GM19438 (cell line): ENCODE measurements around the gene SYCP2.
"Not testable (repeated sequence)": the region's sequence is repeated elsewhere in the genome, so short reads cannot be mapped to it uniquely, and the experiment has no call there.

Source experiments
- ATAC-seq: cut with Tn5 transposase; IDR thresholded peaks from one replicate; pipeline ENCODE4 v1.9.1; 2021; ENCODE audit warnings: low read depth; ENCODE audit not compliant: unreplicated experiment

SYCP2 gene

DNA sequence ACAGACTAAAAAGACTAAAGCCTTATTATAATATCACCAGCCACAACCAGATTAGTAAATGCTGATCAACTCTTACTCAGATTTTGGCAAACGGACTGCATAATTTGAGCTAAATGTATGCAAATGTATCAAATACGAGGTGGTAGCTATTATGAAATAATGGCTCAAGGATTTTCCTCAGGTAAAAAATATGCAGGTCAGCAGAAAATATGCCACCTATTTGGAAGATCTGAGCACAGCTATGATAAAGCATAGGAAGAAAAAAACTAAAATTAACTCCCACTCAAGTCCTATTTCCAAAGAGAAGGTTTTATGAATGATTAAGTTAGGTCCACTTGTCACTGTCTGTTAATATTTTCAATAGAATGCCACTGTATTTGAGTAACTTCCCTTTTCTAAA, 22.4 kb downstream of the SYCP2 start:
- ATAC-seq: no peak

GRCh38 chr20:59908855-59909254, 24.6 kb downstream of the SYCP2 start:
- no peak for ATAC-seq

DNA sequence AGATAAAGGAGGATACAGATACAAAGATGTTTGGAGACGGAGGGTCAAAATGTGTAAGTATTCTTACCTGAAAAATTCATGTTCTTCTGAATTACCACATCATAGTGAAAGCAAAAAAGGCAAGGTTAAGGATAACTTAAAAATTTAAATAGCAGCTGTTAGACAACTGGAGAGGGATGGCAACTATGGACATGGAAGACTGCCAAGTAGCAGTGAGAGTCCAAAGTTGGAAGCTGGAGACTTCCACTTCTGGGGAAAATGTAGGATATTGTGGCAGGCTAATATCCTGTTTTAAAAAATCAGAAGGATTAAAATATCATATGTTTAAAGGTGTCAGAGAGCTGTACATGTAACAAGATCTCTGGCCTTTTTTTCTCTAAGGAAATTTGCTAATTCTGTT, 29.8 kb downstream of the SYCP2 start:
- ATAC-seq: no peak

GRCh38 chr20:59902470-59902869, 31.0 kb downstream of the SYCP2 start:
- no peak for ATAC-seq

GRCh38 chr20:59895908-59896307, 37.5 kb downstream of the SYCP2 start:
- ATAC-seq: no peak

DNA sequence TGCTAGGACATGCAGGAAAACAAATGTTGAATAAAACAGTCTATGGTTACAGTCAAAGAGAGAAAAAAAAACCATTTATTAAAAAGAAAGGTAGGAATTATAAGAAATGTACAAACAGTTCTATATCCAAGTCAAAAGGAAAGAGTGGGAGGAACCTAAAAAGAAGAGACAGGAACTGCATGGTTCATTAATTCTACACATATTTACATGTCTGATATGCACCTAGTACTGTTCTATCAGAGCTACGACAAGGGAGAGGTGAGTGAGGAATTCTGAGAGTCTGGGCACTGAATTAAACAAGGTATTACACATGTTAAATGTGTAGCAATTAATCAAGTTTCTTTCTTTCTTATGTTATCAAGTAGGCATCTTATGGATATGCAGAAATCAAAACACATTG, 41.9 kb downstream of the SYCP2 start:
- ATAC-seq: no peak

DNA sequence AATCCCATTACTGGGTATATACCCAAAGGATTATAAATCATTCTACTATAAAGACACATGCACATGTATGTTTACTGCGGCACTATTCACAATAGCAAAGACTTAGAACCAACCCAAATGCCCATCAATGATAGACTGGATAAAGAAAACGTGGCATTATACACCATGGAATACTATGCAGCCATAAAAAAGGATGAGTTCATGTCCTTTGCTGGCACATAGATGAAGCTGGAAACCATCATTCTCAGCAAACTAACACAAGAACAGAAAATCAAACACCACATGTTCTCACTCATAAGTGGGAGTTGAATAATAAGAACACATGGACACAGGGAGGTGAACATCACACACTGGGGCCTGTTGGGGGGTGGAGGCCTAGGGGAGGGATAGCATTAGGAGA, 43.4 kb downstream of the SYCP2 start:
- not testable (repeated sequence) for ATAC-seq

- no peak for ATAC-seq
Observed at GRCh38 chr20:59888050-59888449, 45.4 kb downstream of the SYCP2 start.

- no peak for ATAC-seq
Observed at GRCh38 chr20:59884494-59884893, 48.9 kb downstream of the SYCP2 start.

DNA sequence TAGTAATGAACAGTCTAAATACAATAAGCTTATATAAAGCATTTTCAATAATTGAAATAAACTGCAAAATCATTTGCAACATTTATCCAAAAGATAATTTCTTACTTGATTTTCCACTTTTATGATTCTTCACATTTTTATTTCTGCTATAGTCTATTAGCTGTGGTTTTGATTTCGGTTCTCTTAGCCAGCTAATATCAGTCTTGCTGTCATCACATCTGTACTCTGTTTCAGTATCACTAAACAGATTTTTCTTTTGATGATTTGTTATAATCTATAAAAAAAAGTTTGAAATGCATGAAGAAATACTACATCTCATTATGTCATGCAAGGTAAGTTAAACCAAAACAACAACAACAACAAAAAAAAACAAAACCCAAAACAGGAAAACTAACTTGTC, 53.2 kb downstream of the SYCP2 start:
- no peak for ATAC-seq

DNA sequence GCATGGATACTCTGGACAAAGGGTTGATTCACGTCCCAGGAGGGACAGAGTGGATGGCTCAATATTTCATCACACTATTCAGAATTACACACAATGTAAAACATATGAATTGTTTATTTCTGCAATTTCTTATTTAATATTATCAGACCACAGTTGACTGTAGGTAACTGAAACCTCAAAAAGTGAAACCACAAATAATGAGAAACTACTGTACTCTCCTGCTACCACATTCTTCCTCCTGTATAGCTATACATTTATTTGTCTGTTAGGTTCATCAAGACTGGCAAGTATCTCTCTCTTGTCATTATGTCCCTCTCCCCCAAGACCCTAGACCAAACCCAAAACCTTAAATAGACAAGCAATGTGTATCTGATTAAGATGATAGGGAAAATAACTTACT, 60.0 kb downstream of the SYCP2 start:
- ATAC-seq: no peak

DNA sequence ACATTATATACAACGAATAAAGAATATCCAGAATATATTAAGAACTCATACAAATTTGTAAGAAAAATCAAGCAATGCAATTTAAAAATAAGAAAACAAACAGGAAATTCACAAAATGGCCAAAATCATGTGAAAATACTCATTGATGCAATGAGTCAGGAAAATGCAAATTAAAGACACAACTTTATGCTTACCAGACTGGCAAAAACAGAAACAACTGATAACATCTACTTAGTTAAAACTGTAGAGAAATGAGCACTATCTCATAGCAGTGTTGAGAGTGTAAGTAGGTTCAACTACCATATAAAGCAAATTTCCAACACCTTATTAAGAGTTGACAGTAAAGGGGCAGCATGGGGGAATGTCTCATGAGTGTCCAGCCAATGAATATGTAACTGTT, 62.3 kb downstream of the SYCP2 start:
- ATAC-seq: no peak

DNA sequence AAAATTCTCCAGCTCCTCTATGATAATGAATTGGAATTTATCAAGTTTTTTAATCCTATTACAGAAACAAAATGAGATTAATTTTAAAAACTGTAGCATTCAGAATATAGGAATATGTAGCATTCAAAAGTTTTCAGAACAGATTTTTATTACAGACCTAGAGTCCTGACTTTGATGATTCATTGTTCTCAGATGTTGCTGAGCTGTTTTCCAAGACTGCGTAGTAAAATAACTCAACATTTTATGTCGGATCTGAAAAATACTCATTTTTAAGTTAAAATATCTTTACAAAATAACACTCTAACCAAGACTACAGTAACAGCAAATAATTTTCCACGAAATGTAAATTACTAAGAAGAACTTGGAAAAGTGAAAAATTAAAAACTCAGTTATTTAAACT, 67.1 kb downstream of the SYCP2 start:
- ATAC-seq: no peak

DNA sequence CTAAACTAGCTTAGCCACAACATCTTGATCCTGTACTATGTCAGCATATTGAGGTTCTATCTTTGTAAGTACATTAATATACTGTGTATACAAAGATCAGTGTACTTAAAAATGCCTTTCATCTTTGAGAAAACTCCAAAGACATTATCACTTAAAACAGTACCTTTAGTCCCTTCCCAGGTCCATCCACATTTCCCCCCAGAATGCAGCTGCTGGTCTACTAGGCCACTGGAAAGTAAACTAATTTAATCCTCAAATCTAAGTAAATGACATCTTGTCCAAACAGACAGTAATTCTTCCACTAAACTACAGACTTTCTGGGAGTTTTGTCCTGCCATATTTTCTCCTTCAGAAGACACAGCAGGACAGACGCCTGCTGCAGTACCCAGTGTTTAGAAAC, 68.7 kb downstream of the SYCP2 start:
- ATAC-seq: no peak

- ATAC-seq: no peak
Observed at GRCh38 chr20:59863058-59863457, 70.4 kb downstream of the SYCP2 start.

DNA sequence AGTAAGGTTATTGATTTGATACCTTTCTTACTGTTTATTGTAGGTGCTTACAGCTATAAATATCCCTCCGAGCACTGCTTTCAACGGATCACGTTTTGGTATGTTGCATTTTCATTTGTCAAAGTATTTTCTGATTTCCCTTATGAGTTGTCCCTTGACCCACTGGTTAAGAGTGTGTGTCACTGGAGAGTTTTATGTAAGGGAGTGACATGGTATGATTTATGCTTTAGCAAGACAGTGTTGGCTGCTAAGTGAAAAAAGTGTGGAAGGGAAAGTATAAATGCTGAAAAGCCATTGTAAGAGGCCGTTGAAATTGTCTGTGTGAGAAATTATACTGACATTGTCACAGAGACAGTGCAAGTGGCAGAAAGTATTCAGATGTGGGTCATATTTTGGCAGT, 72.0 kb downstream of the SYCP2 start:
- ATAC-seq: no peak

DNA sequence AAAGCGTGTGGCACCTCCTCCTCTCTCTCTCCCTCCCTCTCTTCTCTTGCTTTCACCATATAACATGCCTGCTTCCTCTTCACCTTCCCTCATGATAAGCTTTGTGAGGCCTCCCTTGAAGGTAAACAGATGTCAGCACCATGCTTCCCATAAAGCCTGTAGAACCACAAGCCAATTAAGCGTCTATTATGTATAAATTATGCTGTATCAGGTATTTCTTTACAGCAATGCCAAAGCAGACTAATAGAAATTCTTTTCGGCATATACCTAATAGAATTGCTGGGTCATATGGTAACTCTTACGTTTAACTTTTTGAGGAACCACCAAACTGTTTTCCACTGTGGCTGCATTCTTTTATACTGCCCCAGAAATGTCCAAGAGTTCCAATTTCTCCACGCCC, 75.0 kb downstream of the SYCP2 start:
- no peak for ATAC-seq

GRCh38 chr20:59857966-59858365, 75.5 kb downstream of the SYCP2 start:
- no peak for ATAC-seq

DNA sequence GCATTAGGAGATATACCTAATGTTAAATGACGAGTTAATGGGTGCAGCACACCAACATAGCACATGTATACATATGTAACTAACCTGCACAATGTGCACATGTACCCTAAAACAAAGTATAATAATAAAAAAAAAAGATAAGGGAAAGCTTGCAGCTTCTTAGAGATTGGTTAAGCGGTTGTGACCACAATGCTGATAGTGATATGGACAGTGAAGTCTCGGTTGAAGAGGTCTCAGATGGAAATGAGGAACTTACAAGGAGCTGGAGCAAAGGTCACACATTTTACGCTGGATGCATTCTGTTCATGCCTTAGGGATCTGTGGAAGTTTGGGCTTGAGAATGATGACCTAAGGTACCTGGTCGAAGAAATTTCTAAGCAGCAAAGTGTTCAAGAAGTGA, 76.5 kb downstream of the SYCP2 start:
- ATAC-seq: not testable (repeated sequence)

- ATAC-seq: not testable (repeated sequence)
Observed at GRCh38 chr20:59856526-59856925, 76.9 kb downstream of the SYCP2 start.

GRCh38 chr20:59850018-59850641, 83.3 kb downstream of the SYCP2 start:
- ATAC-seq: no peak

- no peak for ATAC-seq
Observed at GRCh38 chr20:59848182-59848581, 85.3 kb downstream of the SYCP2 start.

- no peak for ATAC-seq
Observed at GRCh38 chr20:59845472-59845871, 88.0 kb downstream of the SYCP2 start.
